Mucosa of descending colon (tissue), 3 donors: ENCODE results near the gene SRP68. TPM values are rescaled to one million over a fixed set of nuclear protein-coding genes. Genes with fewer than 3 reads are reported as not detected.

Experiments used
- ATAC-seq: fragments of 200-7000 bp; cut with Tn5 transposase; one replicate; pipeline ENCODE4 v1.9.1; 2020; ENCODE audit warnings: mild to moderate bottlenecking, moderate library complexity
- DNase-seq, 3 donors: peaks; one replicate each; pipeline ENCODE4 v3.0.0-alpha.2; 2020
- H3K36me3 ChIP-seq: fragments of 200-600 bp; one replicate; pipeline ENCODE4 v1.8.0; 2021; ENCODE audit warnings: low read depth, mild to moderate bottlenecking
- H3K4me1 ChIP-seq: fragments of 200-600 bp; one replicate; pipeline ENCODE4 v1.8.0; 2021; ENCODE audit warnings: low read depth, mild to moderate bottlenecking
- H3K4me3 ChIP-seq: fragments of 200-600 bp; one replicate; pipeline ENCODE4 v1.8.0; 2021; ENCODE audit warnings: mild to moderate bottlenecking
- H3K9me3 ChIP-seq: fragments of 200-600 bp; one replicate; pipeline ENCODE4 v1.8.0; 2021; ENCODE audit warnings: mild to moderate bottlenecking
- CTCF ChIP-seq: fragments of 200-600 bp; IDR thresholded peaks from one replicate; pipeline ENCODE4 v1.8.0; 2022; ENCODE audit warnings: antibody characterized with exemption, mild to moderate bottlenecking
- intact Hi-C, 2 donors: fragments of 100-400 bp; cut with DNase I in 1 of 2; cut with micrococcal nuclease in 1 of 2; formaldehyde crosslinking; loops; one replicate each; pipeline versions ENCODE4 v1.11.0 to v1.11.1; 2022; cut with DNase I, micrococcal nuclease
- total RNA-seq, 3 donors: library from RNA; stranded (reverse); fragmentation: NEBNext Ultra II Directional in 2 of 3; extraction: Animal tissue kit (Norgen Biotek cat#: 25700) in 2 of 3; gene quantifications; one replicate each; pipeline versions ENCODE4 v1.2.1 to v1.2.4, GENCODE V29; 2021 to 2023
- donor health status: DM: no; HTN: no; CAD: no; lungs with moderate emphysema.
- donor health status: DM: no; HTN: no; CAD: no.
- donor health status: DM: no; HTN: yes; CAD: no.

SRP68 gene
- total RNA-seq, 3 donors from 2014 or later, result 47.3 to 86.6 (median 53.0) TPM

GRCh38 chr17:76003915-76004314, 68.4 kb downstream of the SRP68 start:
- no peak for TF ChIP-seq CTCF
- no peaks in the 10 kb centered on the region for H3K9me3 ChIP-seq
- no peak for DNase-seq
- intact Hi-C loops, result loop anchor here (10.0 kb wide), 1 partner anchor 99 kb away; the partner anchor contains the start of gene MRPL38 (in 2 of the 2)
- H3K4me3 ChIP-seq, result no peak overlapping the region
- peaks cover 30% of the 10 kb centered on the region for H3K4me1 ChIP-seq
- ATAC-seq, result no peak
- H3K36me3 ChIP-seq, result no peaks in the 10 kb centered on the region

- ATAC-seq (no peak), DNase-seq (no peak)
- intact Hi-C loops, result loop anchor here (10.0 kb wide), 1 partner anchor 97 kb away; the partner anchor contains the start of gene MRPL38 (in 2 of the 2)
- no peaks in the 10 kb centered on the region for H3K36me3 ChIP-seq
- no peak for TF ChIP-seq CTCF
- no peaks in the 10 kb centered on the region for H3K9me3 ChIP-seq
- H3K4me3 ChIP-seq, result no peak overlapping the region
- peaks cover 40% of the 10 kb centered on the region for H3K4me1 ChIP-seq
Observed at GRCh38 chr17:76002100-76002499, 70.2 kb downstream of the SRP68 start.

- intact Hi-C loops, result loop anchor here (10.0 kb wide), 1 partner anchor 96 kb away; the partner anchor contains the start of gene MRPL38 (in 2 of the 2)
- Histone ChIP-seq H3K4me1 (peaks cover 49% of the 10 kb centered on the region), H3K4me3 (no peak within 1 kb of the TSS), H3K36me3 (no peaks in the 10 kb centered on the region), H3K9me3 (no peaks in the 10 kb centered on the region)
- ATAC-seq (peak; percentile 43), DNase-seq (peak; percentile 74 to 82 (median 79))
- no peak for TF ChIP-seq CTCF
Observed at GRCh38 chr17:76000755-76001521, 71.4 kb downstream of the SRP68 start, which contains the start of gene CDK3. Gene CDK3, plus strand, starts transcription at chr17:76000855. Its CDS starts 571 bp downstream, at chr17:76001426.

- no peak overlapping the region for H3K4me3 ChIP-seq
- no peaks in the 10 kb centered on the region for H3K9me3 ChIP-seq
- peak; percentile 78 to 87 (median 86) for DNase-seq
- ATAC-seq, result peak; percentile 60
- TF ChIP-seq CTCF, result peak; percentile 81
- intact Hi-C loops, result loop anchor here (10.0 kb wide), 1 partner anchor 95 kb away; the partner anchor contains the start of gene MRPL38 (in 2 of the 2)
- H3K4me1 ChIP-seq, result peaks cover 52% of the 10 kb centered on the region
- no peaks in the 10 kb centered on the region for H3K36me3 ChIP-seq
Observed at GRCh38 chr17:76000016-76000754, 72.1 kb downstream of the SRP68 start.

- DNase-seq (peak; percentile 62 to 64 (median 63)), ATAC-seq (peak; percentile 33)
- Histone ChIP-seq H3K36me3 (no peaks in the 10 kb centered on the region), H3K4me3 (no peak overlapping the region), H3K4me1 (peaks cover 56% of the 10 kb centered on the region), H3K9me3 (no peaks in the 10 kb centered on the region)
- intact Hi-C loops, result no loop called here
- TF ChIP-seq CTCF, result no peak
Observed at GRCh38 chr17:75998327-75998795, 74.0 kb downstream of the SRP68 start.
